Gastrocnemius medialis (tissue), 4 donors: ENCODE results near the gene IL16.

ENCODE experiments used
- POLR2A ChIP-seq, 2 donors: fragments of 450-650 bp; IDR thresholded peaks; one replicate each; pipeline ENCODE4 v1.6.1; 2017; ENCODE audit warnings: antibody characterized with exemption in 2 of 2, mild to moderate bottlenecking in 2 of 2, moderate library complexity in 2 of 2
- TF ChIP-seq, protein P1 (sequence below), 5 experiments: fragments of 450-650 bp in 3 of 5; fragments of 200-600 bp in 2 of 5; sonication (generic) in 2 of 5; IDR thresholded peaks in 4 of 5; conservative IDR thresholded peaks in 1 of 5; 1 replicate in 4 of 5; 2 replicates in 1 of 5; pipeline ENCODE4 v1.5.1; 2016 to 2019; ENCODE audit warnings: antibody characterized with exemption in 5 of 5, mild to moderate bottlenecking in 3 of 5, moderate library complexity in 3 of 5

GRCh38 chr15:81293728-81294515 is 97.2 kb downstream of the IL16 start:
- no peak for TF ChIP-seq POLR2A (IDR thresholded peaks at IDR 0.05)
- TF ChIP-seq, protein P1, sequence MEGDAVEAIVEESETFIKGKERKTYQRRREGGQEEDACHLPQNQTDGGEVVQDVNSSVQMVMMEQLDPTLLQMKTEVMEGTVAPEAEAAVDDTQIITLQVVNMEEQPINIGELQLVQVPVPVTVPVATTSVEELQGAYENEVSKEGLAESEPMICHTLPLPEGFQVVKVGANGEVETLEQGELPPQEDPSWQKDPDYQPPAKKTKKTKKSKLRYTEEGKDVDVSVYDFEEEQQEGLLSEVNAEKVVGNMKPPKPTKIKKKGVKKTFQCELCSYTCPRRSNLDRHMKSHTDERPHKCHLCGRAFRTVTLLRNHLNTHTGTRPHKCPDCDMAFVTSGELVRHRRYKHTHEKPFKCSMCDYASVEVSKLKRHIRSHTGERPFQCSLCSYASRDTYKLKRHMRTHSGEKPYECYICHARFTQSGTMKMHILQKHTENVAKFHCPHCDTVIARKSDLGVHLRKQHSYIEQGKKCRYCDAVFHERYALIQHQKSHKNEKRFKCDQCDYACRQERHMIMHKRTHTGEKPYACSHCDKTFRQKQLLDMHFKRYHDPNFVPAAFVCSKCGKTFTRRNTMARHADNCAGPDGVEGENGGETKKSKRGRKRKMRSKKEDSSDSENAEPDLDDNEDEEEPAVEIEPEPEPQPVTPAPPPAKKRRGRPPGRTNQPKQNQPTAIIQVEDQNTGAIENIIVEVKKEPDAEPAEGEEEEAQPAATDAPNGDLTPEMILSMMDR (IDR thresholded peaks at IDR 0.05 in 4 of 5, conservative IDR thresholded peaks at IDR 0.05 in 1 of 5) = no peak
